ENCODE results near the gene BLTP1. TPM values are rescaled to one million over a fixed set of nuclear protein-coding genes. Genes with fewer than 3 reads are reported as not detected.

Gene BLTP1
- total and polyA plus RNA-seq, 2 of the 13 experiments (the other 11 are each of a cell fraction or from before 2014, with no cell fraction given), result 27.7 to 33.1 TPM

GRCh38 chr4:122151982-122152710 is at the start of gene BLTP1 (continued):
- TF ChIP-seq ZNF318 (CRISPR knock-in tag; IDR thresholded peaks at IDR 0.05) (no peak), AHR (CRISPR knock-in tag; IDR thresholded peaks at IDR 0.05) (no peak), ZNF20 (CRISPR knock-in tag; IDR thresholded peaks at IDR 0.05) (no peak), HOXA3 (CRISPR knock-in tag; IDR thresholded peaks at IDR 0.05) (peak; percentile 85), HIVEP1 (CRISPR knock-in tag; IDR thresholded peaks at IDR 0.05) (no peak), HNRNPLL (IDR thresholded peaks at IDR 0.05; ENCODE audit: low read depth, low read length, poor library complexity, severe bottlenecking) (peak; percentile 75), ZFP41 (CRISPR knock-in tag; IDR thresholded peaks at IDR 0.05; ENCODE audit: borderline replicate concordance) (peak; percentile 14; the same call in 1 of the 2 replicates), ZNF703 (CRISPR knock-in tag; IDR thresholded peaks at IDR 0.05; ENCODE audit: borderline replicate concordance) (no peak), CCAR2 (optimal IDR thresholded peaks at IDR 0.05; ENCODE audit: low read depth, low read length) (no peak), ZNF546 (CRISPR knock-in tag; conservative IDR thresholded peaks at IDR 0.05) (no peak), MXD4 (CRISPR knock-in tag; IDR thresholded peaks at IDR 0.05) (no peak), HMGXB4 (CRISPR knock-in tag; IDR thresholded peaks at IDR 0.05; ENCODE audit: borderline replicate concordance in 1 of 2, low read depth in 1 of 2) (peak; percentile 55 to 92; a peak in 3 of 4 replicates), CHD2 (IDR thresholded peaks at IDR 0.05; ENCODE audit: low read depth, low read length) (no peak), GABPB1 (CRISPR knock-in tag; IDR thresholded peaks at IDR 0.05) (peak; percentile 81), REL (CRISPR knock-in tag; conservative IDR thresholded peaks at IDR 0.05) (no peak), TFAP4 (IDR thresholded peaks at IDR 0.05; ENCODE audit: borderline replicate concordance, low read depth) (no peak), ZNF232 (CRISPR knock-in tag; IDR thresholded peaks at IDR 0.05; ENCODE audit: borderline replicate concordance) (no peak), KDM1A (CRISPR knock-in tag; IDR thresholded peaks at IDR 0.05) (no peak), SRSF1 (optimal IDR thresholded peaks at IDR 0.05; ENCODE audit: low read depth, low read length) (no peak)

All from HepG2 (cell line).